Prostate gland (tissue), 2 donors: ENCODE data around the gene SLC38A8. TPM values are rescaled to one million over a fixed set of nuclear protein-coding genes. Genes with fewer than 3 reads are reported as not detected.
A peak's percentile ranks its signal among the peaks of the same experiment; 100 is the strongest.

Source experiments
- DNase-seq: peaks from one replicate; pipeline ENCODE4 v3.0.0-alpha.2; 2019; ENCODE audit warnings: low spot score
- H3K27ac ChIP-seq, 2 donors: fragments of 200-600 bp; sonication (generic); 2 replicates each; pipeline ENCODE4 v1.5.1; 2017 to 2019
- H3K27me3 ChIP-seq: fragments of 200-600 bp; sonication (generic); replicated peaks from 2 replicates; pipeline ENCODE4 v1.5.1; 2019; ENCODE audit not compliant: insufficient read depth
- H3K36me3 ChIP-seq, 2 donors: fragments of 200-600 bp; sonication (generic); 1 replicate in 1 of 2; 2 replicates in 1 of 2; pipeline versions ENCODE4 v1.5.1 to v1.8.1; 2017 to 2019
- H3K4me1 ChIP-seq: fragments of 200-600 bp; sonication (generic); replicated peaks from 2 replicates; pipeline ENCODE4 v1.5.1; 2019
- H3K4me3 ChIP-seq, 2 donors: fragments of 200-600 bp; sonication (generic); 2 replicates each; pipeline ENCODE4 v1.5.1; 2017 to 2019
- H3K9me3 ChIP-seq: fragments of 200-600 bp; sonication (generic); 2 replicates; pipeline ENCODE4 v1.5.1; 2017
- POLR2A ChIP-seq: fragments of 450-650 bp; IDR thresholded peaks from one replicate; pipeline ENCODE4 v1.6.1; 2016; ENCODE audit warnings: antibody characterized with exemption, mild to moderate bottlenecking
- POLR2AphosphoS5 ChIP-seq: sonication (generic); formaldehyde crosslinking; IDR thresholded peaks from one replicate; pipeline ENCODE4 v1.6.1; 2017; ENCODE audit warnings: antibody characterized with exemption
- WGBS: methylation state at CpG from one replicate; pipeline ENCODE4 v1.1.5; 2018; 5-methylcytosine and 5-hydroxymethylcytosine counted together
- intact Hi-C: fragments of 100-400 bp; cut with DNase I; formaldehyde crosslinking; loops from one replicate; pipeline ENCODE4 v1.14.2; 2022
- total RNA-seq, 2 donors: library from RNA; depleted of rRNA; stranded (reverse); fragments of >200 nt; gene quantifications; one replicate each; pipeline ENCODE4 v1.1.0, GENCODE V29; 2016
- TF ChIP-seq, protein P1 (sequence below), 4 experiments: fragments of 200-600 bp in 2 of 4; fragments of 450-650 bp in 2 of 4; sonication (generic) in 2 of 4; IDR thresholded peaks; 1 replicate in 3 of 4; 2 replicates in 1 of 4; pipeline ENCODE4 v1.5.1; 2016 to 2019; ENCODE audit warnings: antibody characterized with exemption in 4 of 4, mild to moderate bottlenecking in 2 of 4, moderate library complexity in 2 of 4

The SLC38A8 gene
- total RNA-seq, 2 donors from 2014 or later = not detected

DNA sequence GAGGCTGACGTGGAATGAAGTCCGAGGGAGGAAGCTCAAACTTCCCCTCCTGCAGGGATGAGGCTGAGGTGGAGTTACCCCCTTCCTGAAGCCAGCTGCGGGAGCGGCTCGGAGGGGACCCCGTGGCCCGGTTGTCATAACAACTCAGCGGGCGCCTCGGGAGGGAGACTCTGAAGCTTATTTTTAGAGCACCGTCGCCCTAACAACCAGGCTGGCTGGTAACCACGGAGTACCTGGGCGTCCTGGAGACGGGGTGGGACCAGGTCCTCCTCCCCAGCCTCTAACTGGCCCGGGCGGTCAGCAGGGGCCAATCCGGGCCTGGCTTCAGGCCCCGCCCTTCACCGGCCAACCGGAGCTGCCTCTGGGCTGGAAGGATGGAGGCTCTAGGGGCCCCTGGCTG is 46.8 kb downstream of the SLC38A8 start:
- Histone ChIP-seq H3K27ac (no peak overlapping the region), H3K27me3 (no peaks in the 10 kb centered on the region), H3K9me3 (no peaks in the 10 kb centered on the region), H3K4me1 (no peaks in the 10 kb centered on the region), H3K4me3 (no peak overlapping the region), H3K36me3 (no peaks in the 10 kb centered on the region)
- TF ChIP-seq POLR2AphosphoS5 = no peak
- TF ChIP-seq, protein P1, sequence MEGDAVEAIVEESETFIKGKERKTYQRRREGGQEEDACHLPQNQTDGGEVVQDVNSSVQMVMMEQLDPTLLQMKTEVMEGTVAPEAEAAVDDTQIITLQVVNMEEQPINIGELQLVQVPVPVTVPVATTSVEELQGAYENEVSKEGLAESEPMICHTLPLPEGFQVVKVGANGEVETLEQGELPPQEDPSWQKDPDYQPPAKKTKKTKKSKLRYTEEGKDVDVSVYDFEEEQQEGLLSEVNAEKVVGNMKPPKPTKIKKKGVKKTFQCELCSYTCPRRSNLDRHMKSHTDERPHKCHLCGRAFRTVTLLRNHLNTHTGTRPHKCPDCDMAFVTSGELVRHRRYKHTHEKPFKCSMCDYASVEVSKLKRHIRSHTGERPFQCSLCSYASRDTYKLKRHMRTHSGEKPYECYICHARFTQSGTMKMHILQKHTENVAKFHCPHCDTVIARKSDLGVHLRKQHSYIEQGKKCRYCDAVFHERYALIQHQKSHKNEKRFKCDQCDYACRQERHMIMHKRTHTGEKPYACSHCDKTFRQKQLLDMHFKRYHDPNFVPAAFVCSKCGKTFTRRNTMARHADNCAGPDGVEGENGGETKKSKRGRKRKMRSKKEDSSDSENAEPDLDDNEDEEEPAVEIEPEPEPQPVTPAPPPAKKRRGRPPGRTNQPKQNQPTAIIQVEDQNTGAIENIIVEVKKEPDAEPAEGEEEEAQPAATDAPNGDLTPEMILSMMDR (IDR thresholded peaks at IDR 0.05) = no peak
- WGBS = 7% methylated on average over 21 of the region's 21 CpGs
- peak; percentile 13 for DNase-seq
- intact Hi-C loops = no loop called here

DNA sequence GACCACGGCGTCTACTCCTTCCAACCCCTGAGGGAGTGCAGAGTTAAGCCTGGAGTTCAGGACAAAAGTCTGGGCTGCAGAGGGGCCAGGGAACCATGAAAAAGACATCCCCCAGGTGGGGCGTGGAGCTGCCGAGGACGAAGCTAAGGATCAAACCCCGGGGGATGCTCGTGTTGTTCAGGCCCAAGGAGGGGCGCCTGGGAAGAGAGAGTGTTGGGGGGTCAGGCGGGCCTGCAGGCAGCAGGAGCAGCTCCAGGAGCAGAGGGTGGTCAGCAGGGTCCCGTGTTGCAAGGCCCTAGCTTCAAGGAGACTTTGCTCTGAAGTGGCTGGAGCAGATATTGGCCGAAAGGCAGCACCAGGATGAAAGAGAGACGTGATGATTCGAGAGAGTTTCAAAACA is 47.9 kb downstream of the SLC38A8 start:
- no peak for DNase-seq
- H3K36me3 ChIP-seq = no peaks in the 10 kb centered on the region
- intact Hi-C loops = no loop called here
- 91% methylated on average over 13 of the region's 13 CpGs for WGBS
- H3K9me3 ChIP-seq = no peaks in the 10 kb centered on the region
- H3K4me3 ChIP-seq = no peak overlapping the region
- no peaks in the 10 kb centered on the region for H3K27me3 ChIP-seq
- TF ChIP-seq POLR2A = no peak
- TF ChIP-seq, protein P1 (IDR thresholded peaks at IDR 0.05) = no peak
- TF ChIP-seq POLR2AphosphoS5 = no peak
- no peaks in the 10 kb centered on the region for H3K4me1 ChIP-seq
- no peak overlapping the region for H3K27ac ChIP-seq

DNA sequence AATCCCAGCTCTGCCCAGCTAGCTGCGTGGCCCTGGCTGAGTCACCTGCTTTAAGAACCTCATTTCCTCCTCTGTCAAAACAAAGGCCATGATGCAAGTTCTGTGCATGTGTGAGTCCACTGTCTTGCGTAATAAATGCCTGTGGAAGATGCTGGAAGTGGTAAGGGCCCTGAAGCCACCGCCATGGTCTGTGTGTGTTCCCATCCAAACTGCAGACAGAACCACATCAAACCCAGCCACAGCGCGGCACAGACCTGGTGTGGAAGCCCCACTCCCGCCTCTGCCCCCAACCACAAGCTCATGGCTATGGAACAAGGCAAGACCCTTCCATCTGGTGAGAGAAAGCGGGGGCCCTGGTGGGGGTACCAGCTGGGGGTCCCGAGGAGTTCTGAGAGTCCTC is 48.5 kb downstream of the SLC38A8 start:
- TF ChIP-seq, protein P1 (IDR thresholded peaks at IDR 0.05) = no peak
- TF ChIP-seq POLR2AphosphoS5 = no peak
- no peak for TF ChIP-seq POLR2A
- Histone ChIP-seq H3K9me3 (no peaks in the 10 kb centered on the region), H3K36me3 (no peaks in the 10 kb centered on the region), H3K4me3 (no peak overlapping the region), H3K27ac (no peak overlapping the region), H3K4me1 (no peaks in the 10 kb centered on the region), H3K27me3 (no peaks in the 10 kb centered on the region)
- 89% methylated on average over 4 of the region's 8 CpGs for WGBS
- DNase-seq = no peak
- intact Hi-C loops = no loop called here

DNA sequence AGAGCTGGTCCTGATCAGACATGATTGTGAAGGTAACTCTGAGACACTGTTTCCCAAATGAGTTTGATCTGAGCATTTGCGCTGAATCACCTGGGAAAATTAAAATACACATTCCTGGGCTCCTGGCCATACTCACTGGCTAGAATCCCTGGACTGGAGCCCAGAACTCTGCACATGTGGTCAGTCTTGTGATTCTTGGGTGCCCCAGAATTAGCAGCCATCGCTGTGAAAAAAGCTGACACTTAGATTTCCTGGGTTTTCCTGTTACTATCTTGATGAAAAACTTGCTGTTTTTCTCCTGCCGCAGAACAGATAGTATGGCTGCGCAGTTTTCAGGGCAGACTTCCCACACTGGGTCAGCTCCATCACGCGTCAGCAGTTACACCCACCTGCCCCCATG is 50.0 kb downstream of the SLC38A8 start:
- H3K27me3 ChIP-seq = no peaks in the 10 kb centered on the region
- WGBS = 65% methylated on average over 6 of the region's 6 CpGs
- H3K4me3 ChIP-seq = no peak overlapping the region
- H3K36me3 ChIP-seq = no peaks in the 10 kb centered on the region
- TF ChIP-seq POLR2A = no peak
- TF ChIP-seq POLR2AphosphoS5 = peak; percentile 43
- intact Hi-C loops = no loop called here
- H3K4me1 ChIP-seq = no peaks in the 10 kb centered on the region
- DNase-seq = no peak
- no peaks in the 10 kb centered on the region for H3K9me3 ChIP-seq
- H3K27ac ChIP-seq = no peak overlapping the region

DNA sequence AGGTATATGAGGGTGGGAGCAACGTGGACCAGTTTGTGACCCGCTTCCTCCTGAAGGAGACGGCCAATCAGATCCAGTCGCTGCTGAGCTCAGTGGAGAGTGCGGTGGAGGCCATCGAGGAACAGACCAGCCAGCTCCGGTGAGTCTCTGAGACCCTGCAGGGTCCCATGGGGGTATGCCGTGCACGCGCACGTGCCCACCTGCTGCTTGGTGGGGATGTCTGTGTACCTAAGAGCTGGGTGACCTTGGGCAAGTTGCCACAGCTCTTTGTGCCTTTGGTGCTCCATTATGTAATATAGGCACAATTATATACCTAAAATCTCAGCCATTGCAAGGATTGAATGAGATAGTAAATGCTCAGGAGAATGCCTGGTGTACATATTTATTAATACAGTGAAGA is 52.1 kb downstream of the SLC38A8 start:
- DNase-seq = no peak
- Histone ChIP-seq H3K4me3 (no peak overlapping the region), H3K27me3 (no peaks in the 10 kb centered on the region), H3K27ac (no peak overlapping the region), H3K4me1 (no peaks in the 10 kb centered on the region), H3K9me3 (no peaks in the 10 kb centered on the region), H3K36me3 (no peaks in the 10 kb centered on the region)
- WGBS = 93% methylated on average over 11 of the region's 11 CpGs
- intact Hi-C loops = no loop called here
- no peak for TF ChIP-seq POLR2A
- TF ChIP-seq, protein P1 (IDR thresholded peaks at IDR 0.05) = no peak
- no peak for TF ChIP-seq POLR2AphosphoS5
